22Rv1 (cell line): ENCODE measurements around the gene CTBP2.

Experiments
- CTCF ChIP-seq: fragments of 450-650 bp; IDR thresholded peaks from 2 replicates; pipeline ENCODE4 v1.5.1; 2017; ENCODE audit warnings: mild to moderate bottlenecking
- ZFX ChIP-seq: fragments of 450-650 bp; IDR thresholded peaks from 2 replicates; pipeline ENCODE4 v1.6.1; 2017; ENCODE audit warnings: antibody characterized with exemption, borderline replicate concordance

- TF ChIP-seq CTCF (no peak), ZFX (no peak)
These were observed 142.6 kb downstream of the CTBP2 start for GRCh38 chr10:125017547-125018298.
